Hepatocyte (in vitro differentiated cells): Measurements from ENCODE around the gene FDXR. TPM values are rescaled to one million over a fixed set of nuclear protein-coding genes. Genes with fewer than 3 reads are reported as not detected.

Experiments
- DNase-seq: peaks from one replicate; pipeline ENCODE4 v3.0.0-alpha.2; 2016; ENCODE audit warnings: low spot score
- H2AFZ ChIP-seq: fragments of 200-600 bp; sonication (generic); 2 replicates; pipeline ENCODE4 v1.6.0; 2016; ENCODE audit warnings: antibody characterized with exemption, mild to moderate bottlenecking
- H3K27ac ChIP-seq: fragments of 200-600 bp; sonication (generic); 2 replicates; pipeline ENCODE4 v1.5.1; 2016; ENCODE audit warnings: mild to moderate bottlenecking
- H3K27me3 ChIP-seq: fragments of 200-600 bp; sonication (generic); 2 replicates; pipeline ENCODE4 v1.6.1; 2016
- H3K36me3 ChIP-seq: fragments of 200-600 bp; sonication (generic); replicated peaks from 2 replicates; pipeline ENCODE4 v1.5.1; 2016; ENCODE audit warnings: low read depth; ENCODE audit not compliant: insufficient read depth
- H3K4me1 ChIP-seq: fragments of 200-600 bp; sonication (generic); 2 replicates; pipeline ENCODE4 v1.5.1; 2016; ENCODE audit warnings: mild to moderate bottlenecking, moderate library complexity; ENCODE audit not compliant: insufficient read depth
- H3K4me2 ChIP-seq: fragments of 200-600 bp; sonication (generic); 2 replicates; pipeline ENCODE4 v1.6.0; 2016
- H3K4me3 ChIP-seq: fragments of 200-600 bp; sonication (generic); 2 replicates; pipeline ENCODE4 v1.5.1; 2016; ENCODE audit warnings: mild to moderate bottlenecking
- H3K79me2 ChIP-seq: fragments of 200-600 bp; sonication (generic); 2 replicates; pipeline ENCODE4 v1.6.0; 2017; ENCODE audit warnings: mild to moderate bottlenecking
- H3K9me2 ChIP-seq: fragments of 200-600 bp; sonication (generic); replicated peaks from 2 replicates; pipeline ENCODE4 v1.6.0; 2017; ENCODE audit warnings: mild to moderate bottlenecking; ENCODE audit not compliant: insufficient read depth
- H3K9me3 ChIP-seq: fragments of 200-600 bp; sonication (generic); 2 replicates; pipeline ENCODE4 v1.5.1; 2016; ENCODE audit warnings: low read depth, mild to moderate bottlenecking
- H4K20me1 ChIP-seq: fragments of 200-600 bp; sonication (generic); 2 replicates; pipeline ENCODE4 v1.6.0; 2016; ENCODE audit warnings: mild to moderate bottlenecking; ENCODE audit not compliant: insufficient read depth, poor library complexity, severe bottlenecking
- EZH2 ChIP-seq: fragments of 200-600 bp; sonication (generic); IDR thresholded peaks from 2 replicates; pipeline ENCODE4 v1.6.1; 2016; ENCODE audit warnings: antibody characterized with exemption, mild to moderate bottlenecking, borderline replicate concordance
- EZH2phosphoT487 ChIP-seq: fragments of 200-600 bp; sonication (generic); IDR thresholded peaks from one replicate; pipeline ENCODE4 v1.6.1; 2018; ENCODE audit warnings: antibody characterized with exemption, mild to moderate bottlenecking, low read depth, moderate library complexity; ENCODE audit not compliant: unreplicated experiment, severe bottlenecking
- WGBS: methylation state at CpG from one replicate; pipeline ENCODE4 v1.1.6; 2016; ENCODE audit warnings: low lambda C conversion rate; ENCODE audit errors: missing lambda C conversion rate; 5-methylcytosine and 5-hydroxymethylcytosine counted together
- polyA plus RNA-seq: library from polyadenylated mRNA; unstranded; fragments of >200 nt; fragmentation: Nextera tagmentation; extraction: Ambion mirVana; gene quantifications from 2 replicates; pipeline ENCODE4 v1.2.1, GENCODE V29; 2016
- total RNA-seq: library from RNA; depleted of rRNA; stranded (reverse); fragments of >200 nt; gene quantifications from 2 replicates; pipeline ENCODE4 v1.2.3, GENCODE V29; 2014
- TF ChIP-seq, protein P1 (sequence below): fragments of 200-600 bp; sonication (generic); IDR thresholded peaks from 2 replicates; pipeline ENCODE4 v1.5.1; 2016; ENCODE audit warnings: antibody characterized with exemption, mild to moderate bottlenecking; ENCODE audit not compliant: poor library complexity

FDXR gene
- total and polyA plus RNA-seq, 2 experiments from 2014 or later = 12.2 to 14.2 TPM

GRCh38 chr17:74833501-74834377, 39.1 kb downstream of the FDXR start:
- no peaks in the 10 kb centered on the region for H3K27me3 ChIP-seq
- H4K20me1 ChIP-seq = no peaks in the 10 kb centered on the region
- H3K36me3 ChIP-seq = no peaks in the 10 kb centered on the region
- no peak overlapping the region for H3K27ac ChIP-seq
- no peak overlapping the region for H3K4me2 ChIP-seq
- H3K79me2 ChIP-seq = no peaks in the 10 kb centered on the region
- no peak overlapping the region for H3K4me3 ChIP-seq
- 87% methylated on average over 16 of the region's 16 CpGs for WGBS
- no peak for DNase-seq
- no peak overlapping the region for H2AFZ ChIP-seq
- H3K9me3 ChIP-seq = no peaks in the 10 kb centered on the region
- no peaks in the 10 kb centered on the region for H3K9me2 ChIP-seq
- no peak for TF ChIP-seq EZH2
- H3K4me1 ChIP-seq = no peaks in the 10 kb centered on the region

DNA sequence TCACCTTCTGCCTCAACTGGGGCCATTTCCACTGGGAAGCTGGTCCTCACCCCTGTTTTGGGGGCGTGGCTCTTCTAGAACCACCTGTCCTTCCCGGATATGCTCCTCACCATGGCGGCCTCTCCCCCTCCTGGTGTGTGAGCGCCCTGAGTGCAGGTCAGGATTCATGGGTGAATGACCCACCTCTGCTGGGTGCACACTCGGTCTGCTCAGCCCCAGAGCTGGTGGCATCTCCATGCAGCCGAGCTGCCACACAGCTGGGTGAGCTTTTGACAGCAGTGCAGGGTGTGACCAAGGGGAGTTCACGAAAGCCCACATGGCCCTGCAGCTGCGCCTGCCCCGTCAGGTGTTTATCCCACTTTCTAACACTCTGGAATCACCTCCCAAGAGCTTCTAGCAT, 40.4 kb downstream of the FDXR start:
- H3K9me3 ChIP-seq = no peaks in the 10 kb centered on the region
- H3K9me2 ChIP-seq = no peaks in the 10 kb centered on the region
- no peak overlapping the region for H2AFZ ChIP-seq
- TF ChIP-seq EZH2 (no peak), EZH2phosphoT487 (no peak)
- TF ChIP-seq, protein P1, sequence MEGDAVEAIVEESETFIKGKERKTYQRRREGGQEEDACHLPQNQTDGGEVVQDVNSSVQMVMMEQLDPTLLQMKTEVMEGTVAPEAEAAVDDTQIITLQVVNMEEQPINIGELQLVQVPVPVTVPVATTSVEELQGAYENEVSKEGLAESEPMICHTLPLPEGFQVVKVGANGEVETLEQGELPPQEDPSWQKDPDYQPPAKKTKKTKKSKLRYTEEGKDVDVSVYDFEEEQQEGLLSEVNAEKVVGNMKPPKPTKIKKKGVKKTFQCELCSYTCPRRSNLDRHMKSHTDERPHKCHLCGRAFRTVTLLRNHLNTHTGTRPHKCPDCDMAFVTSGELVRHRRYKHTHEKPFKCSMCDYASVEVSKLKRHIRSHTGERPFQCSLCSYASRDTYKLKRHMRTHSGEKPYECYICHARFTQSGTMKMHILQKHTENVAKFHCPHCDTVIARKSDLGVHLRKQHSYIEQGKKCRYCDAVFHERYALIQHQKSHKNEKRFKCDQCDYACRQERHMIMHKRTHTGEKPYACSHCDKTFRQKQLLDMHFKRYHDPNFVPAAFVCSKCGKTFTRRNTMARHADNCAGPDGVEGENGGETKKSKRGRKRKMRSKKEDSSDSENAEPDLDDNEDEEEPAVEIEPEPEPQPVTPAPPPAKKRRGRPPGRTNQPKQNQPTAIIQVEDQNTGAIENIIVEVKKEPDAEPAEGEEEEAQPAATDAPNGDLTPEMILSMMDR = no peak
- H3K36me3 ChIP-seq = no peaks in the 10 kb centered on the region
- no peaks in the 10 kb centered on the region for H3K79me2 ChIP-seq
- no peak overlapping the region for H3K4me2 ChIP-seq
- H3K27ac ChIP-seq = no peak overlapping the region
- no peaks in the 10 kb centered on the region for H3K27me3 ChIP-seq
- DNase-seq = no peak
- H4K20me1 ChIP-seq = no peaks in the 10 kb centered on the region
- H3K4me1 ChIP-seq = no peaks in the 10 kb centered on the region
- no peak overlapping the region for H3K4me3 ChIP-seq
- WGBS = 93% methylated on average over 9 of the region's 9 CpGs

DNA sequence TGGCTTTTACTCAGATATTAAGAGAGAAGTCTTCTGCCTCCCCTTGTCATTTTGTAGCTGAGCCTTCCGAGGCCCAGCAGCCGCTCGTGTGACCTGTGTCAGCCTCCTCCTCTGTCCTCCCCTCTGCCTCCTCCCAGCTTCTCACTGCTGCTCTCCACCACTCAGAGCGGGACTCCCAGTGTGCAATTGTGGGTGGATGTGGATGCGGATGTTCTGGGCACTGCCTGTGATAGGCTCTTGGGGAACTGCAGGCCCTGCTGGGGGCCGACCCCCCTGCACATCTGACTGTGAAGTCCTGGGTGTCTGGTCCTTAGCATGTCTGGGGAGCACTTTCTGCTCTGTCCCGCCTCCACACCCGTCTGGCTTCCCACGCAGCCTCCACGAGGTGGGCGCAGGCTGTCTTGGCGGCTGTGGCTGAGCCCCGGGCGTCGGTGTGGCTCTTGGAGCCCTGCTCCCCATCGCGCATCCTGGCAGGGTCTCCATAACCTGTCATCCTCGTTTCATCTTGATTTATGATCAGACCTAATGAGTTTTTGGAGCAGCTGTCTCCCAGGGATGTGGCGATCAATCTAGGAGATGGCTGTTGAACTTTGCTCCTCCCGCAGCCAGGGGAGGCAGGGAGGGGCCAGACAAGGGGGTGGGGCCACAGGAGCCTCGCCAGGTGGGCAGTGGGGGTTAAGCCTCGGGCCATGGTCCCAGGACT, 41.2 kb downstream of the FDXR start:
- H3K4me1 ChIP-seq = no peaks in the 10 kb centered on the region
- no peaks in the 10 kb centered on the region for H3K9me3 ChIP-seq
- H3K27me3 ChIP-seq = no peaks in the 10 kb centered on the region
- H3K4me3 ChIP-seq = no peak overlapping the region
- no peak for DNase-seq
- H3K27ac ChIP-seq = no peak overlapping the region
- no peak overlapping the region for H2AFZ ChIP-seq
- TF ChIP-seq, protein P1 = no peak
- TF ChIP-seq EZH2 (no peak), EZH2phosphoT487 (no peak)
- no peaks in the 10 kb centered on the region for H3K36me3 ChIP-seq
- no peak overlapping the region for H3K4me2 ChIP-seq
- H3K9me2 ChIP-seq = no peaks in the 10 kb centered on the region
- H3K79me2 ChIP-seq = no peaks in the 10 kb centered on the region
- 84% methylated on average over 20 of the region's 22 CpGs for WGBS
- H4K20me1 ChIP-seq = no peaks in the 10 kb centered on the region

DNA sequence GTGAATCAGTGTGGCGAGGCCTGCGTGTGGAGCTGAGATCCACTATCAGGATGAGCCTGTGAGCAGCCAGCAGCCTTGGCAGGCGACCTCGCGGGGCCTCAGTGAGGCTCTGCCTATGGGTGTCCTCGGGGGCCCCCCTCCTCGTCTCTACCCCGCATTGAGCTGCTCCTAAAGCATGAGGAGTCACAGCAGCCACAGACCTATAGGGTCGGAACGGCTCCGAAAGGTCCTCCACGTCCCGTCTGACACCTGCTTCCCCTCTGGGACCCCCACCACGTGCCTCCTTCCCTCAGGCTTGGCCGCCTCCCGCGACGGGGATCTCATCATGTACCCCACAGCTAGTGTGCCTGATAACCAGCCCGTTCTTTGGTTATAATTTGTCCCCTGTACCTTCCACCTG, 41.9 kb downstream of the FDXR start:
- Histone ChIP-seq H3K27ac (no peak overlapping the region), H3K79me2 (no peaks in the 10 kb centered on the region), H3K4me1 (no peaks in the 10 kb centered on the region), H3K4me2 (no peak overlapping the region), H3K9me3 (no peaks in the 10 kb centered on the region), H3K27me3 (no peaks in the 10 kb centered on the region), H3K4me3 (no peak overlapping the region), H2AFZ (no peak overlapping the region), H4K20me1 (no peaks in the 10 kb centered on the region), H3K36me3 (no peaks in the 10 kb centered on the region), H3K9me2 (no peaks in the 10 kb centered on the region)
- TF ChIP-seq, protein P1 = no peak
- TF ChIP-seq EZH2 (no peak), EZH2phosphoT487 (no peak)
- no peak for DNase-seq
- 93% methylated on average over 19 of the region's 19 CpGs for WGBS
